Colon (tissue), 2 donors: ENCODE data around the gene MOGAT3.
"Not testable (repeated sequence)": the region's sequence is repeated elsewhere in the genome, so short reads cannot be mapped to it uniquely, and the experiment has no call there.

Source experiments
- FAIRE-seq: peaks from 2 replicates; lab custom pipeline; 2012; peaks lifted over from hg19 to GRCh38; lab: Jason Lieb, UNC
- donor health status: control.
- donor health status: control.

MOGAT3 gene

GRCh38 chr7:101203740-101204738 lies 3.2 kb upstream of the MOGAT3 start:
- not testable (repeated sequence) for FAIRE-seq

GRCh38 chr7:101202603-101202918 lies 1.7 kb upstream of the MOGAT3 start:
- no peak for FAIRE-seq

GRCh38 chr7:101201695-101202602 lies 1.1 kb upstream of the MOGAT3 start:
- FAIRE-seq, result no peak

- FAIRE-seq, result no peak
Observed at GRCh38 chr7:101200504-101200861, 353 bp downstream of the MOGAT3 start.

GRCh38 chr7:101199522-101199921 lies 1.3 kb downstream of the MOGAT3 start:
- not testable (repeated sequence) for FAIRE-seq

- no peak for FAIRE-seq
Observed at GRCh38 chr7:101198476-101198875, 2.4 kb downstream of the MOGAT3 start.

- FAIRE-seq, result no peak
Observed at GRCh38 chr7:101197991-101198390, 2.8 kb downstream of the MOGAT3 start.

GRCh38 chr7:101195884-101196283 lies 5.0 kb downstream of the MOGAT3 start:
- no peak for FAIRE-seq

- no peak for FAIRE-seq
Observed at GRCh38 chr7:101189109-101189508, 11.7 kb downstream of the MOGAT3 start.

GRCh38 chr7:101186844-101187428 lies 13.9 kb downstream of the MOGAT3 start:
- no peak for FAIRE-seq

GRCh38 chr7:101186194-101186593 lies 14.6 kb downstream of the MOGAT3 start:
- FAIRE-seq, result no peak

GRCh38 chr7:101185258-101185839 lies 15.5 kb downstream of the MOGAT3 start:
- FAIRE-seq, result no peak

GRCh38 chr7:101180130-101180755 lies 20.6 kb downstream of the MOGAT3 start, which contains the start of gene NAT16:
NAT16 (minus strand) TSS chr7:101180293; CDS start chr7:101174807, 5,486 bp downstream.
- FAIRE-seq, result no peak

GRCh38 chr7:101179713-101180112 lies 21.1 kb downstream of the MOGAT3 start:
- FAIRE-seq, result no peak

- FAIRE-seq, result no peak
Observed at GRCh38 chr7:101179117-101179516, 21.7 kb downstream of the MOGAT3 start.

- no peak for FAIRE-seq
Observed at GRCh38 chr7:101177644-101178043, 23.2 kb downstream of the MOGAT3 start.

- no peak for FAIRE-seq
Observed at GRCh38 chr7:101175664-101176063, 25.2 kb downstream of the MOGAT3 start.

- FAIRE-seq, result no peak
Observed at GRCh38 chr7:101174322-101174854, 26.4 kb downstream of the MOGAT3 start.

- FAIRE-seq, result no peak
Observed at GRCh38 chr7:101173752-101174244, 27.0 kb downstream of the MOGAT3 start.

GRCh38 chr7:101172854-101173751 lies 27.7 kb downstream of the MOGAT3 start:
- no peak for FAIRE-seq
